Measurements from ENCODE around the gene ZNF862.

DNA sequence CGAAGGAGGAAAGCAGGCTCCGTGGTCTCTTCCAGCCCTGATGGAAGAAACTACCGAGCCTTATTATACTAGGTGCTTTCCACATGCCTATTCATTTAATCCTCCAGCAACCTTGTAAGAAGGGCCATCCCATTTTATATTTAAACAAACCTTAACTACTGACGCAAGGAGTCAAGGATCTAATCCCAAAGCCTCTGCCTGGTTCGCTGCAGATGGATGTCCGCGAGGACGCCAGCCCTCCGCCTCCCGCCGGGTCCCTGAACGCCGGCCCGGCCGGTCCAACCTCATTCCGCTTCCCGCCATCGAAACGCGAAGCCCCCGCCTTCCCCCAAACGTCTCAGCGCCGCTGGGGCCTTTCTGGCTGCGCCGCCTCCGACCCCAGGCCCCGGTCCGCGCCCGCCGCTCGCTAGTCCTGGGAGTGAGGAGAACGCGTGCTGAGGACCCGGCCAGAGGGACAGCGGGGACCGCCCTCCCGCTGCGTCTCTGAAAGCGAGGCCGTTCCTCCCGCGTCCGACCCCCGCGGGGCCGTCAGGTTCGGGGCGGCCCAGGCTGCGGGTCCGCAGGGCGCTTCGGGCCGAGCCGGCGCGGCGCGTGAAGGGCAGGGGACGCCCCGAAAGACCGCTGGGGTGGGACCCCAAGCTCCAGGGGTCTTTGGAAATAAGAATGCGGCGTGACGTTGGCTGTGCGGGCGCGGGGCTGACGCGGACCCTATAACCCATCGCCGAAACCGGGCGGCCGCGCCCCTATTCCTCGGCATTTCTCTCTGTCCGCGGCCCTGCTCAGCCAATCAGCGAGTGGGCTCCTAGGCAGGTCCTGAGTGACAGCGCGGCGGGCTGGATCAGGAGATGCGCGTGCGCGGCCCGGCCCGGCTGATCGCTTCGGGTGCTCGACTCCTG, 35.1 kb downstream of the ZNF862 start, which contains the start of gene ATP6V0E2:
- TF ChIP-seq POLR2A (IDR thresholded peaks at IDR 0.05) = peak; percentile 66 to 82
- peak in 1 of 2 donors; percentile 74 for TF ChIP-seq EP300 (IDR thresholded peaks at IDR 0.05)
